ENCODE results near the gene ARPP21.
"Not testable (repeated sequence)": the region's sequence is repeated elsewhere in the genome, so short reads cannot be mapped to it uniquely, and the experiment has no call there.

ARPP21 gene

DNA sequence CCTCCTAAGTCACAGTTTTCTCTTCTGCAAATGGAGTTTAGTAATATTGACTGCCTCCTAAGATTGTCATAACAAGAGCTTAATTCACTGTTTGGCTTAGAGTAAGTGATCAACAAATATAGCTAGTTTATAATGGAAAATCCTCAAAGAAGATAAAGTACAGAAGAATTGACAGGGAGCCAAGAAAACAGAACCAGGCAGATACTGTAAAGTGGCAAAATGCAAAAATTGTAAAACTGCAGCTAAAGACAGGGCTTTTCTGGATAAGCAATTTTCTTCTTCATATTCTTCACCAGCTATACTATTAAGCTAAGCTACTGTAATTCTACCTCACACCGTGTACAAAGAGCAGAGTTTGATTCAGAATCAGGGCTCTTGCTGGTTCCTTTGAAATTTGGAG lies 148.6 kb downstream of the ARPP21 start:
- DNase-seq = no peak

- no peak for DNase-seq
Measured at GRCh38 chr3:35789042-35789831, 149.9 kb downstream of the ARPP21 start.

GRCh38 chr3:35790764-35791163 lies 151.4 kb downstream of the ARPP21 start:
- no peak for DNase-seq

GRCh38 chr3:35793667-35794066 lies 154.3 kb downstream of the ARPP21 start:
- no peak for DNase-seq

DNA sequence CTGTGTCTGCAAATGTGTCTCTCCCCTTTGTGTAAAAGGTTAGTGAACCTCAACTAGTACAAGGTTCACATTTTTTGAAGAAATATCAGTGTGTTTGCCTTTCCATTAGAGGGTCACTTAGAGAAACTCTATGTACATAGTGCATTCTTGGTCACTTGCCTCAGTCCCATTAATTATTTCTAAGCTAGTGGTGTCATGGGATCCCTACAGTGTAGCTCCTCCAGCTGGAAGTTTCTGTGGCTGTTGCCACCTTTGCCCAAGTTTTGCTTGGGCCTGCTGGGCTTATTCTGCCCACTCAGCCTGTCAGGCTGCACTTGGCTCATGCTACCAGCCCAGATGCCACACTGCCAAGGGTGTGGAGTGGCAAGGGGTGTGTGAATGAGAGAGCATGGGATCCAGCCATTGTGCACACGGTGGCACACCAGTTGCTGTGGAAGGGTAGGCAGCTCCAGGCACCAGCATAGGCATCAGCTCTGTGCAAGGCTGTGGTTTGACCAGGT lies 161.7 kb downstream of the ARPP21 start:
- DNase-seq = no peak

GRCh38 chr3:35814531-35814930 lies 175.2 kb downstream of the ARPP21 start:
- DNase-seq = no peak

DNA sequence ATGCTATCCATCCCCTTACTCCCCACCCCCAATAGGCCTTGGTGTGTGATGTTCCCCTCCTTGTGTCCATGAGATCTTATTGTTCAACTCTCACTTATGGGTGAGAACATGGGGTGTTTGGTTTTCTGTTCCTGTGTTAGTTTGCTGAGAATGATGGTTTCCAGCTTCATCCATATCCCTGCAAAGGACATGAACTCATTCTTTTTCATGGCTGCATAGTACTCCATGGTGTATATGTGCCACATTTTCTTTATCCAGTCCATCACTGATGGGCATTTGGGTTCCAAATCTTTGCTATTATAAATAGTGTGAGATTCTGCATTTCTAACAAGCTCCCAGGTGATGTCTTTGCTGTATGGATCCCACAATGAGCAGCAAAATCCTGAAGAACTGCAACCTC lies 176.5 kb downstream of the ARPP21 start:
- DNase-seq = not testable (repeated sequence)

DNA sequence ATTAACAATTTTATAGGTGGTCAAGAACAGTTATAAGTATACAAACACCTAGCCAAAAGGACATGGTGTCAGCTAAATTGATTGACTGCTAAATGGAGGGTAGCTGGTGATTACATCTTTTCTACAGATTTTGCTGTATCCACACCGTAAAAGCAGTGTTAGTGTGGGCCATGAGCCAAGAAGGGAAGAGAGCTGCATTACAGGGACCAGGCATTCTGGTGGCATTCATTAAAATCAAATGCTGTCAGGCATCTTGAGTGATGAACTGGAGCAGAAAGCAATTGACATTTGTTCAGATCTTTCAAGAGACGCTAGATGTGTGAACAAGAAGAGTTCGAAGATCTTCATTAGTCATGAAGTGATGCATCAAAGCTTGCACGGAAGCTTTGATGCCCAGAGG lies 177.9 kb downstream of the ARPP21 start:
- DNase-seq = no peak

DNA sequence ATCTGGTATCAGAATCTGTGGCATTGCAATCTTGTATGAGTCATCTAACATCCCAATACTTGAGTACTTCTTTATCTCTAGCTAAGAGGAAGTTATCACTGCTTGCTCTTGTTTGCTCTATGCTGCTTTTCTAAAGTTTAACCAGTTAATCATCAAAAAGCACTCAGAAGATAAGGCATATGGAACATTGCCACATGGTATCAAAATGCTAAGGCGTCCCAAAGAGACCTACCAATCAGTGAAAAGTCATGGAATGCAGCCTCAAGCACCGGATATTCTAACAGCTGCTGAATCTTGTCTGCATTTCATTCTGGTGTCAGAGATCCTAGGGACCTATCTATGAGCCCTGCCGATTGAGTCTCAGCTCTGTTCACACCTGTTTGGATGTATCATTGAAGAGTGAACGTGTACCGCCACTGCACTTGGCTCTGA lies 192.8 kb downstream of the ARPP21 start:
- DNase-seq = no peak

All from activated CD4-positive, alpha-beta T cell treated with anti-CD3 and anti-CD28 coated beads, Interleukin-2, amount 50 U/mL, for 4 hours (primary cell).